GM23338 (cell line): ENCODE data around the gene PDE4D. TPM values are rescaled to one million over a fixed set of nuclear protein-coding genes. Genes with fewer than 3 reads are reported as not detected.

Experiments
- ATAC-seq: fragments of 200-7000 bp; cut with Tn5 transposase; 3 replicates; pipeline ENCODE4 v1.9.1; 2020
- DNase-seq: peaks from one replicate; pipeline ENCODE4 v3.0.0-alpha.2; 2015; ENCODE audit warnings: low spot score
- H2AFZ ChIP-seq: fragments of 200-600 bp; sonication (generic); 2 replicates; pipeline ENCODE4 v1.8.0; 2016; ENCODE audit warnings: antibody characterized with exemption, mild to moderate bottlenecking, moderate library complexity
- H3F3A ChIP-seq: fragments of 200-600 bp; sonication (generic); replicated peaks from 2 replicates; pipeline ENCODE4 v1.8.0; 2017; ENCODE audit warnings: antibody characterized with exemption, mixed run types, low read depth
- H3K27ac ChIP-seq: fragments of 200-600 bp; sonication (generic); 2 replicates; pipeline ENCODE4 v1.6.1; 2016; ENCODE audit warnings: low read depth
- H3K27me3 ChIP-seq: fragments of 200-600 bp; sonication (generic); 2 replicates; pipeline ENCODE4 v1.8.0; 2016; ENCODE audit warnings: mild to moderate bottlenecking, mixed run types, moderate library complexity; ENCODE audit not compliant: insufficient read depth
- H3K36me3 ChIP-seq: fragments of 200-600 bp; sonication (generic); 2 replicates; pipeline ENCODE4 v1.8.0; 2016; ENCODE audit warnings: mild to moderate bottlenecking; ENCODE audit not compliant: insufficient read depth
- H3K4me1 ChIP-seq: fragments of 200-600 bp; sonication (generic); 2 replicates; pipeline ENCODE4 v1.8.0; 2016; ENCODE audit warnings: mild to moderate bottlenecking, moderate library complexity; ENCODE audit not compliant: insufficient read depth
- H3K4me2 ChIP-seq: fragments of 200-600 bp; sonication (generic); 2 replicates; pipeline ENCODE4 v1.7.1; 2017; ENCODE audit warnings: mixed run types
- H3K4me3 ChIP-seq: fragments of 200-600 bp; sonication (generic); 2 replicates; pipeline ENCODE4 v1.6.1; 2016; ENCODE audit warnings: mixed run types
- H3K79me2 ChIP-seq: fragments of 200-600 bp; sonication (generic); replicated peaks from 2 replicates; pipeline ENCODE4 v1.8.0; 2017; ENCODE audit warnings: mild to moderate bottlenecking; ENCODE audit not compliant: insufficient read depth
- H3K9me2 ChIP-seq: fragments of 200-600 bp; sonication (generic); 2 replicates; pipeline ENCODE4 v1.8.0; 2017; ENCODE audit not compliant: insufficient read depth
- H4K20me1 ChIP-seq: fragments of 200-600 bp; sonication (generic); replicated peaks from 2 replicates; pipeline ENCODE4 v1.8.0; 2017; ENCODE audit warnings: mild to moderate bottlenecking; ENCODE audit not compliant: insufficient read depth
- H3K27ac Mint-ChIP-seq: 2 replicates; pipeline ENCODE4 v1.8.0; 2020; ENCODE audit warnings: inconsistent platforms, mild to moderate bottlenecking, moderate library complexity, mixed read lengths
- H3K27me3 Mint-ChIP-seq: 3 replicates; pipeline ENCODE4 v1.8.0; 2022; ENCODE audit warnings: low read depth, mild to moderate bottlenecking, moderate library complexity, mixed read lengths, inconsistent platforms; ENCODE audit not compliant: insufficient read depth, poor library complexity
- H3K36me3 Mint-ChIP-seq: 3 replicates; pipeline ENCODE4 v1.8.0; 2021; ENCODE audit warnings: low read depth, mild to moderate bottlenecking, inconsistent platforms, moderate library complexity, mixed read lengths
- H3K4me1 Mint-ChIP-seq: 3 replicates; pipeline ENCODE4 v1.8.0; 2020; ENCODE audit warnings: mild to moderate bottlenecking, inconsistent platforms, mixed read lengths
- H3K4me3 Mint-ChIP-seq: 3 replicates; pipeline ENCODE4 v1.8.0; 2021; ENCODE audit warnings: moderate library complexity, mild to moderate bottlenecking, inconsistent platforms, mixed read lengths
- H3K9me3 Mint-ChIP-seq: 3 replicates; pipeline ENCODE4 v1.8.0; 2020; ENCODE audit warnings: moderate library complexity, mild to moderate bottlenecking, inconsistent platforms, mixed read lengths
- CREB1 ChIP-seq: fragments of 250-450 bp; sonication (Bioruptor Pico); IDR thresholded peaks from 2 replicates; pipeline ENCODE4 v1.5.0; 2020; ENCODE audit warnings: low read depth, mild to moderate bottlenecking, moderate library complexity
- CTCF ChIP-seq, 2 experiments: fragments of 200-600 bp in 1 of 2; sonication (generic) in 1 of 2; conservative IDR thresholded peaks; 2 replicates each; pipeline versions ENCODE4 v1.5.1 to v1.6.1; 2016 to 2017; ENCODE audit warnings: antibody characterized with exemption in 2 of 2, low read depth in 2 of 2, mild to moderate bottlenecking in 2 of 2, moderate library complexity in 1 of 2
- EZH2 ChIP-seq: fragments of 200-600 bp; sonication (generic); IDR thresholded peaks from one replicate; pipeline ENCODE4 v1.8.0; 2017; ENCODE audit warnings: antibody characterized with exemption, mild to moderate bottlenecking, low read depth; ENCODE audit not compliant: unreplicated experiment
- EZH2phosphoT487 ChIP-seq: fragments of 200-600 bp; sonication (generic); IDR thresholded peaks from one replicate; pipeline ENCODE4 v1.8.1; 2018; ENCODE audit warnings: antibody characterized with exemption; ENCODE audit not compliant: unreplicated experiment
- JUNB ChIP-seq: IDR thresholded peaks from one replicate; pipeline ENCODE4 v1.6.1; 2016; ENCODE audit warnings: antibody characterized with exemption; ENCODE audit not compliant: unreplicated experiment
- NANOG ChIP-seq: IDR thresholded peaks from 2 replicates; pipeline ENCODE4 v1.6.1; 2016; ENCODE audit warnings: antibody characterized with exemption, borderline replicate concordance
- POLR2AphosphoS5 ChIP-seq: IDR thresholded peaks from 2 replicates; pipeline ENCODE4 v1.6.1; 2016; ENCODE audit warnings: antibody characterized with exemption, low read depth
- STAT1 ChIP-seq: IDR thresholded peaks from one replicate; pipeline ENCODE4 v1.6.1; 2016; ENCODE audit warnings: antibody characterized with exemption; ENCODE audit not compliant: unreplicated experiment
- ZNF114 ChIP-seq: fragments of 250-450 bp; sonication (Bioruptor Pico); IDR thresholded peaks from 2 replicates; pipeline ENCODE4 v1.5.0; 2020; ENCODE audit warnings: mild to moderate bottlenecking, moderate library complexity
- ZNF331 ChIP-seq: fragments of 250-450 bp; sonication (Bioruptor Pico); IDR thresholded peaks from 2 replicates; pipeline ENCODE4 v1.5.0; 2020; ENCODE audit warnings: low read depth, mild to moderate bottlenecking, moderate library complexity
- polyA plus RNA-seq: library from polyadenylated mRNA; unstranded; fragments of >200 nt; fragmentation: Nextera tagmentation; extraction: Ambion mirVana; gene quantifications from 2 replicates; pipeline ENCODE4 v1.2.1, GENCODE V29; 2016
- total RNA-seq: library from RNA; depleted of rRNA; stranded (reverse); fragments of >200 nt; shearing (Covaris generic); gene quantifications from 2 replicates; pipeline ENCODE4 v1.2.3, GENCODE V29; 2014
- TF ChIP-seq, protein P1 (sequence below): fragments of 250-450 bp; sonication (Bioruptor Pico); IDR thresholded peaks from 2 replicates; pipeline ENCODE4 v1.5.0; 2020; ENCODE audit warnings: mild to moderate bottlenecking, moderate library complexity

The PDE4D gene
- total and polyA plus RNA-seq, 2 experiments from 2014 or later: 2.1 to 4.7 TPM

GRCh38 chr5:59132131-59132530, 761.4 kb downstream of the PDE4D start (continued):
- TF ChIP-seq, protein P1, sequence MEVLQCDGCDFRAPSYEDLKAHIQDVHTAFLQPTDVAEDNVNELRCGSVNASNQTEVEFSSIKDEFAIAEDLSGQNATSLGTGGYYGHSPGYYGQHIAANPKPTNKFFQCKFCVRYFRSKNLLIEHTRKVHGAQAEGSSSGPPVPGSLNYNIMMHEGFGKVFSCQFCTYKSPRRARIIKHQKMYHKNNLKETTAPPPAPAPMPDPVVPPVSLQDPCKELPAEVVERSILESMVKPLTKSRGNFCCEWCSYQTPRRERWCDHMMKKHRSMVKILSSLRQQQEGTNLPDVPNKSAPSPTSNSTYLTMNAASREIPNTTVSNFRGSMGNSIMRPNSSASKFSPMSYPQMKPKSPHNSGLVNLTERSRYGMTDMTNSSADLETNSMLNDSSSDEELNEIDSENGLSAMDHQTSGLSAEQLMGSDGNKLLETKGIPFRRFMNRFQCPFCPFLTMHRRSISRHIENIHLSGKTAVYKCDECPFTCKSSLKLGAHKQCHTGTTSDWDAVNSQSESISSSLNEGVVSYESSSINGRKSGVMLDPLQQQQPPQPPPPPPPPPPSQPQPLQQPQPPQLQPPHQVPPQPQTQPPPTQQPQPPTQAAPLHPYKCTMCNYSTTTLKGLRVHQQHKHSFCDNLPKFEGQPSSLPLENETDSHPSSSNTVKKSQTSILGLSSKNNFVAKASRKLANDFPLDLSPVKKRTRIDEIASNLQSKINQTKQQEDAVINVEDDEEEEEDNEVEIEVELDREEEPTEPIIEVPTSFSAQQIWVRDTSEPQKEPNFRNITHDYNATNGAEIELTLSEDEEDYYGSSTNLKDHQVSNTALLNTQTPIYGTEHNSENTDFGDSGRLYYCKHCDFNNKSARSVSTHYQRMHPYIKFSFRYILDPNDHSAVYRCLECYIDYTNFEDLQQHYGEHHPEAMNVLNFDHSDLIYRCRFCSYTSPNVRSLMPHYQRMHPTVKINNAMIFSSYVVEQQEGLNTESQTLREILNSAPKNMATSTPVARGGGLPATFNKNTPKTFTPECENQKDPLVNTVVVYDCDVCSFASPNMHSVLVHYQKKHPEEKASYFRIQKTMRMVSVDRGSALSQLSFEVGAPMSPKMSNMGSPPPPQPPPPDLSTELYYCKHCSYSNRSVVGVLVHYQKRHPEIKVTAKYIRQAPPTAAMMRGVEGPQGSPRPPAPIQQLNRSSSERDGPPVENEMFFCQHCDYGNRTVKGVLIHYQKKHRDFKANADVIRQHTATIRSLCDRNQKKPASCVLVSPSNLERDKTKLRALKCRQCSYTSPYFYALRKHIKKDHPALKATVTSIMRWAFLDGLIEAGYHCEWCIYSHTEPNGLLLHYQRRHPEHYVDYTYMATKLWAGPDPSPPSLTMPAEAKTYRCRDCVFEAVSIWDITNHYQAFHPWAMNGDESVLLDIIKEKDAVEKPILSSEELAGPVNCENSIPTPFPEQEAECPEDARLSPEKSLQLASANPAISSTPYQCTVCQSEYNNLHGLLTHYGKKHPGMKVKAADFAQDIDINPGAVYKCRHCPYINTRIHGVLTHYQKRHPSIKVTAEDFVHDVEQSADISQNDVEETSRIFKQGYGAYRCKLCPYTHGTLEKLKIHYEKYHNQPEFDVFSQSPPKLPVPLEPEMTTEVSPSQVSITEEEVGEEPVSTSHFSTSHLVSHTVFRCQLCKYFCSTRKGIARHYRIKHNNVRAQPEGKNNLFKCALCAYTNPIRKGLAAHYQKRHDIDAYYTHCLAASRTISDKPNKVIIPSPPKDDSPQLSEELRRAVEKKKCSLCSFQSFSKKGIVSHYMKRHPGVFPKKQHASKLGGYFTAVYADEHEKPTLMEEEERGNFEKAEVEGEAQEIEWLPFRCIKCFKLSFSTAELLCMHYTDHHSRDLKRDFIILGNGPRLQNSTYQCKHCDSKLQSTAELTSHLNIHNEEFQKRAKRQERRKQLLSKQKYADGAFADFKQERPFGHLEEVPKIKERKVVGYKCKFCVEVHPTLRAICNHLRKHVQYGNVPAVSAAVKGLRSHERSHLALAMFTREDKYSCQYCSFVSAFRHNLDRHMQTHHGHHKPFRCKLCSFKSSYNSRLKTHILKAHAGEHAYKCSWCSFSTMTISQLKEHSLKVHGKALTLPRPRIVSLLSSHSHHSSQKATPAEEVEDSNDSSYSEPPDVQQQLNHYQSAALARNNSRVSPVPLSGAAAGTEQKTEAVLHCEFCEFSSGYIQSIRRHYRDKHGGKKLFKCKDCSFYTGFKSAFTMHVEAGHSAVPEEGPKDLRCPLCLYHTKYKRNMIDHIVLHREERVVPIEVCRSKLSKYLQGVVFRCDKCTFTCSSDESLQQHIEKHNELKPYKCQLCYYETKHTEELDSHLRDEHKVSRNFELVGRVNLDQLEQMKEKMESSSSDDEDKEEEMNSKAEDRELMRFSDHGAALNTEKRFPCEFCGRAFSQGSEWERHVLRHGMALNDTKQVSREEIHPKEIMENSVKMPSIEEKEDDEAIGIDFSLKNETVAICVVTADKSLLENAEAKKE: no peak
- TF ChIP-seq EZH2phosphoT487 (no peak), NANOG (no peak)

GRCh38 chr5:59130431-59130830, 763.1 kb downstream of the PDE4D start:
- Mint-ChIP-seq H3K4me3 (no peak overlapping the region), H3K36me3 (no peaks in the 10 kb centered on the region), H3K4me1 (peaks cover 13% of the 10 kb centered on the region), H3K27me3 (no peaks in the 10 kb centered on the region), H3K27ac (no peak overlapping the region), H3K9me3 (no peaks in the 10 kb centered on the region)
- DNase-seq: no peak
- H3K4me3 ChIP-seq: no peak overlapping the region
- H3K36me3 ChIP-seq: no peaks in the 10 kb centered on the region
- no peaks in the 10 kb centered on the region for H3K79me2 ChIP-seq
- no peaks in the 10 kb centered on the region for H4K20me1 ChIP-seq
- no peak for ATAC-seq
- no peaks in the 10 kb centered on the region for H3K27me3 ChIP-seq
- peaks cover 3% of the 10 kb centered on the region; the same call in 1 of the 2 replicates for H3K9me2 ChIP-seq
- no peaks in the 10 kb centered on the region for H3F3A ChIP-seq
- H3K27ac ChIP-seq: peak overlapping the region; percentile 22
- H3K4me1 ChIP-seq: peaks cover 51% of the 10 kb centered on the region
- peak overlapping the region; percentile 21 for H3K4me2 ChIP-seq
- H2AFZ ChIP-seq: no peak overlapping the region
- TF ChIP-seq ZNF331 (CRISPR knock-in tag): no peak
- TF ChIP-seq JUNB: no peak
- TF ChIP-seq STAT1: no peak
- no peak for TF ChIP-seq NANOG
- TF ChIP-seq ZNF114 (CRISPR knock-in tag): no peak
- TF ChIP-seq EZH2phosphoT487: no peak
- TF ChIP-seq CREB1 (CRISPR knock-in tag): no peak
- no peak for TF ChIP-seq EZH2
- no peak for TF ChIP-seq CTCF (conservative IDR thresholded peaks at IDR 0.05; ENCODE audit: low read depth in 2 of 2)
- no peak for TF ChIP-seq POLR2AphosphoS5
